HepG2 (cell line): ENCODE data around the gene CDC14A. TPM values are rescaled to one million over a fixed set of nuclear protein-coding genes. Genes with fewer than 3 reads are reported as not detected.

Experiments used
- ATAC-seq: fragments of 200-7000 bp; cut with Tn5 transposase; 3 replicates; pipeline ENCODE4 v1.9.1; 2020; ENCODE audit warnings: mild to moderate bottlenecking, moderate library complexity
- BruUV-seq: library from RNA; stranded (reverse); fragments of 400-500 nt; replicated peaks from 2 replicates; lab custom pipeline; 2021; lab: Mats Ljungman, UMichigan
- CTCF ChIA-PET: fragments of 300-600 bp; formaldehyde crosslinking; extraction: SDS; loops from one replicate; lab custom pipeline; 2021; ENCODE audit warnings: low total read pairs, inconsistent platforms, low intra/inter-chr PET ratio; lab: Yijun Ruan, JAX
- POLR2A ChIA-PET: fragments of 350-600 bp; sonication (Branson Sonifier 250); formaldehyde crosslinking; loops from one replicate; lab custom pipeline; 2020; ENCODE audit warnings: antibody characterized with exemption, inconsistent platforms; lab: Yijun Ruan, JAX
- DNase-seq: peaks from one replicate; pipeline ENCODE4 v3.0.0-alpha.2; 2015; ENCODE audit warnings: low spot score
- FAIRE-seq: peaks from 3 replicates; lab custom pipeline; 2011; peaks lifted over from hg19 to GRCh38; lab: Jason Lieb, UNC
- H2AFZ ChIP-seq: one replicate; pipeline ENCODE4 v1.6.1; 2011; ENCODE audit warnings: low read length, inconsistent platforms
- H3K27ac ChIP-seq: fragments of 300-600 bp; 3 replicates; pipeline ENCODE4 v1.8.0; 2011; ENCODE audit warnings: mixed run types, mild to moderate bottlenecking, mixed read lengths, low read length, inconsistent platforms; ENCODE audit not compliant: insufficient read depth; ENCODE audit errors: extremely low read length
- H3K27me3 ChIP-seq, 2 experiments: fragments of 200-600 bp in 1 of 2; 2 replicates in 1 of 2; 3 replicates in 1 of 2; pipeline versions ENCODE4 v1.6.0 to v1.8.0; 2011; ENCODE audit warnings: low read length in 2 of 2, mild to moderate bottlenecking in 2 of 2, moderate library complexity in 2 of 2, inconsistent platforms in 1 of 2; ENCODE audit not compliant: insufficient read depth in 2 of 2, control insufficient read depth in 1 of 2
- H3K36me3 ChIP-seq, 2 experiments: fragments of 200-600 bp in 1 of 2; replicated peaks in 1 of 2; 2 replicates in 1 of 2; 3 replicates in 1 of 2; pipeline versions ENCODE4 v1.5.1 to v1.8.0; 2011; ENCODE audit warnings: low read length in 2 of 2, inconsistent platforms in 1 of 2; ENCODE audit not compliant: insufficient read depth in 2 of 2, control insufficient read depth in 1 of 2
- H3K4me1 ChIP-seq: 2 replicates; pipeline ENCODE4 v1.5.1; 2012; ENCODE audit warnings: low read length, inconsistent platforms; ENCODE audit not compliant: insufficient read depth
- H3K4me2 ChIP-seq: 2 replicates; pipeline ENCODE4 v1.6.0; 2011; ENCODE audit warnings: low read depth, low read length, inconsistent platforms
- H3K4me3 ChIP-seq, 3 experiments: fragments of 200-600 bp in 1 of 3; sonication (generic), shearing (Covaris generic) in 1 of 3; replicated peaks in 1 of 3; 2 replicates each; pipeline ENCODE4 v1.5.1; 2011 to 2016; ENCODE audit warnings: low read length in 3 of 3, inconsistent platforms in 2 of 3, low read depth in 2 of 3, mild to moderate bottlenecking in 2 of 3, control low read depth in 1 of 3, mixed read lengths in 1 of 3; ENCODE audit not compliant: insufficient read depth in 1 of 3
- H3K79me2 ChIP-seq: one replicate; pipeline ENCODE4 v1.6.1; 2011; ENCODE audit warnings: low read length, inconsistent platforms; ENCODE audit not compliant: insufficient read depth
- H3K9ac ChIP-seq: 2 replicates; pipeline ENCODE4 v1.6.0; 2011; ENCODE audit warnings: mild to moderate bottlenecking, low read depth, low read length, inconsistent platforms; ENCODE audit not compliant: insufficient read depth
- H3K9me3 ChIP-seq: 2 replicates; pipeline ENCODE4 v1.5.1; 2012; ENCODE audit warnings: mild to moderate bottlenecking, low read length
- H4K20me1 ChIP-seq: 2 replicates; pipeline ENCODE4 v1.6.0; 2011; ENCODE audit warnings: inconsistent platforms, mild to moderate bottlenecking, low read length, moderate library complexity; ENCODE audit not compliant: insufficient read depth
- AKNA ChIP-seq: sonication (generic); formaldehyde crosslinking; IDR thresholded peaks from 2 replicates; pipeline ENCODE4 v1.4.0; 2020; ENCODE audit warnings: missing genetic modification reagents, borderline replicate concordance
- CENPX ChIP-seq: sonication (generic); formaldehyde crosslinking; IDR thresholded peaks from 2 replicates; pipeline ENCODE4 v1.9.0; 2021; ENCODE audit warnings: mild to moderate bottlenecking, missing genetic modification reagents, moderate library complexity
- CHCHD3 ChIP-seq: sonication (generic); formaldehyde crosslinking; IDR thresholded peaks from 2 replicates; pipeline ENCODE4 v1.8.0; 2022; ENCODE audit warnings: mild to moderate bottlenecking, missing genetic modification reagents, moderate library complexity
- CREB1 ChIP-seq, 2 experiments: fragments of 450-650 bp in 1 of 2; IDR thresholded peaks; 2 replicates each; pipeline ENCODE4 v1.6.1; 2016 to 2017; ENCODE audit warnings: control low read depth in 1 of 2, mild to moderate bottlenecking in 1 of 2, missing compliant biosample characterization in 1 of 2, missing genetic modification characterization in 1 of 2
- E2F1 ChIP-seq: sonication (generic); formaldehyde crosslinking; IDR thresholded peaks from 2 replicates; pipeline ENCODE4 v1.5.0; 2020; ENCODE audit warnings: missing genetic modification reagents
- KMT2B ChIP-seq: IDR thresholded peaks from 2 replicates; pipeline ENCODE4 v1.6.1; 2016; ENCODE audit warnings: missing genetic modification reagents, missing compliant biosample characterization
- MAZ ChIP-seq, 2 experiments: sonication (generic) in 1 of 2; formaldehyde crosslinking in 1 of 2; IDR thresholded peaks; 2 replicates each; pipeline versions ENCODE4 v1.5.0 to v1.6.1; 2012 to 2020; ENCODE audit warnings: low read depth in 2 of 2, mild to moderate bottlenecking in 2 of 2, borderline replicate concordance in 1 of 2, improper control_type of control experiment in 1 of 2, low read length in 1 of 2, missing genetic modification reagents in 1 of 2, moderate library complexity in 1 of 2
- MIXL1 ChIP-seq: IDR thresholded peaks from 2 replicates; pipeline ENCODE4 v1.6.1; 2016
- MXD4 ChIP-seq: IDR thresholded peaks from 2 replicates; pipeline ENCODE4 v1.6.1; 2016; ENCODE audit warnings: mild to moderate bottlenecking, missing biosample characterization, missing genetic modification reagents
- POGZ ChIP-seq: sonication (generic); formaldehyde crosslinking; IDR thresholded peaks from 2 replicates; pipeline ENCODE4 v1.4.0; 2020; ENCODE audit warnings: mild to moderate bottlenecking, missing genetic modification reagents
- RARG ChIP-seq: sonication (generic); formaldehyde crosslinking; IDR thresholded peaks from 2 replicates; pipeline ENCODE4 v1.4.0; 2020; ENCODE audit warnings: low read depth, mild to moderate bottlenecking, missing genetic modification reagents
- SNAI1 ChIP-seq: sonication (generic); formaldehyde crosslinking; IDR thresholded peaks from 2 replicates; pipeline ENCODE4 v1.5.0; 2020; ENCODE audit warnings: mild to moderate bottlenecking, missing genetic modification reagents, borderline replicate concordance
- SNAPC2 ChIP-seq: sonication (generic); formaldehyde crosslinking; IDR thresholded peaks from 2 replicates; pipeline ENCODE4 v1.8.1; 2022; ENCODE audit warnings: mild to moderate bottlenecking, missing genetic modification reagents
- SRSF1 ChIP-seq: fragments of 200-400 bp; formaldehyde crosslinking; optimal IDR thresholded peaks from 2 replicates; pipeline ENCODE3; 2017; ENCODE audit warnings: mild to moderate bottlenecking, low read depth, low read length, moderate library complexity
- ZNF264 ChIP-seq: sonication (generic); formaldehyde crosslinking; IDR thresholded peaks from 2 replicates; pipeline ENCODE4 v1.4.0; 2020; ENCODE audit warnings: missing genetic modification reagents
- WGBS: methylation state at CpG from one replicate; pipeline ENCODE4 v1.1.6; 2017; ENCODE audit warnings: low lambda C conversion rate; 5-methylcytosine and 5-hydroxymethylcytosine counted together
- in situ Hi-C: cut with HindIII; loops from 2 replicates; pipeline ENCODE4 v1.10.0; 2017; ENCODE audit warnings: low pct_unique_long_range_greater_than_20kb; ENCODE audit not compliant: extremely low pct_ligation_motif_present
- intact Hi-C: fragments of 100-400 bp; cut with micrococcal nuclease; formaldehyde crosslinking; loops from one replicate; pipeline ENCODE4 v1.10.0; 2022; ENCODE audit not compliant: unreplicated experiment
- polyA plus RNA-seq, 8 experiments: library from polyadenylated mRNA; depleted of rRNA in 3 of 8; stranded (reverse) in 7 of 8; unstranded in 1 of 8; fragments of >200 nt; fragmentation: Illumina TruSeq in 4 of 8; extraction: Trizol in 4 of 8; gene quantifications; 2 replicates each; pipeline versions ENCODE4 v1.2.1 to v1.2.3, GENCODE V29; 2011 to 2016; ENCODE audit warnings: low read depth in 4 of 8, missing spikeins in 1 of 8, mixed read lengths in 1 of 8; ENCODE audit not compliant: insufficient read depth in 1 of 8
- total RNA-seq, 5 experiments: library from RNA; depleted of rRNA; stranded (reverse); fragments of >200 nt; fragmentation: Illumina TruSeq; extraction: Trizol; gene quantifications; 2 replicates each; pipeline ENCODE4 v1.2.3, GENCODE V29; 2016; ENCODE audit warnings: low read depth in 1 of 5

The CDC14A gene
- total and polyA plus RNA-seq, 2 of the 13 experiments (the other 11 are each of a cell fraction or from before 2014, with no cell fraction given) = 2.8 to 4.9 TPM

- in situ Hi-C loops = no loop called here
- CTCF ChIA-PET = no interaction called here
- H3K9ac ChIP-seq = no peak overlapping the region
- WGBS = 100% methylated on average over 1 of the region's 1 CpG
- no peak overlapping the region for H3K4me2 ChIP-seq
- H3K9me3 ChIP-seq = no peaks in the 10 kb centered on the region
- no peak for DNase-seq
- no peak for FAIRE-seq
- H3K4me1 ChIP-seq = peaks cover 11% of the 10 kb centered on the region
- TF ChIP-seq ZNF264 (CRISPR knock-in tag) (no peak), CHCHD3 (no peak), SRSF1 (no peak), RARG (CRISPR knock-in tag) (no peak), CENPX (CRISPR knock-in tag) (no peak), KMT2B (CRISPR knock-in tag) (no peak), POGZ (CRISPR knock-in tag) (no peak), MAZ (IDR thresholded peaks at IDR 0.05; ENCODE audit: borderline replicate concordance, low read depth, low read length) (no peak), MAZ (CRISPR knock-in tag; IDR thresholded peaks at IDR 0.05; ENCODE audit: low read depth) (no peak), SNAI1 (CRISPR knock-in tag) (no peak), MIXL1 (CRISPR knock-in tag) (no peak), CREB1 (IDR thresholded peaks at IDR 0.05) (no peak), CREB1 (CRISPR knock-in tag; IDR thresholded peaks at IDR 0.05) (no peak), AKNA (CRISPR knock-in tag) (no peak), E2F1 (no peak), SNAPC2 (CRISPR knock-in tag) (no peak), MXD4 (no peak)
- TF ChIP-seq, all 625 proteins: peak for 0
- H3K27ac ChIP-seq = no peak overlapping the region
- no peak overlapping the region for H2AFZ ChIP-seq
- intact Hi-C loops = no loop called here
- POLR2A ChIA-PET = no interaction called here
- no peaks in the 10 kb centered on the region for H3K79me2 ChIP-seq
- ATAC-seq = no peak
- BruUV-seq = no TSS peak
- no peaks in the 10 kb centered on the region for H3K36me3 ChIP-seq
- no peaks in the 10 kb centered on the region for H3K27me3 ChIP-seq
- no peaks in the 10 kb centered on the region for H4K20me1 ChIP-seq
- no peak overlapping the region for H3K4me3 ChIP-seq
These were observed 96.1 kb downstream of the CDC14A start for GRCh38 chr1:100448366-100448765.
